Liver (tissue), 9 donors: Measurements from ENCODE around the gene SDK2. TPM values are rescaled to one million over a fixed set of nuclear protein-coding genes. Genes with fewer than 3 reads are reported as not detected.

Experiments
- DNase-seq: peaks from one replicate; pipeline ENCODE4 v3.0.0-alpha.2; 2017; ENCODE audit warnings: low spot score
- H3K27ac ChIP-seq, 2 donors: one replicate each; pipeline ENCODE4 v1.7.0; 2013; ENCODE audit warnings: inconsistent platforms in 2 of 2, low read length in 2 of 2, control low read depth in 1 of 2, low read depth in 1 of 2, mild to moderate bottlenecking in 1 of 2
- H3K27me3 ChIP-seq, 4 donors: one replicate each; pipeline versions ENCODE4 v1.6.1 to v1.7.0; 2013; ENCODE audit warnings: low read length in 3 of 4, inconsistent platforms in 1 of 4, mild to moderate bottlenecking in 1 of 4, moderate library complexity in 1 of 4; ENCODE audit not compliant: control insufficient read depth in 4 of 4, insufficient read depth in 4 of 4
- H3K36me3 ChIP-seq, 4 donors: one replicate each; pipeline versions ENCODE4 v1.6.1 to v1.7.0; 2013; ENCODE audit warnings: low read length in 3 of 4, mild to moderate bottlenecking in 3 of 4, low read depth in 1 of 4, moderate library complexity in 1 of 4; ENCODE audit not compliant: control insufficient read depth in 4 of 4, insufficient read depth in 3 of 4
- H3K4me1 ChIP-seq, 4 donors: one replicate each; pipeline versions ENCODE4 v1.6.1 to v1.7.0; 2013; ENCODE audit warnings: low read length in 3 of 4, mild to moderate bottlenecking in 3 of 4, moderate library complexity in 1 of 4; ENCODE audit not compliant: control insufficient read depth in 4 of 4, insufficient read depth in 4 of 4
- H3K4me3 ChIP-seq, 3 donors: one replicate each; pipeline versions ENCODE4 v1.6.1 to v1.7.0; 2013; ENCODE audit warnings: low read length in 3 of 3, control low read depth in 1 of 3, low read depth in 1 of 3, mild to moderate bottlenecking in 1 of 3
- H3K9ac ChIP-seq, 2 donors: one replicate each; pipeline ENCODE4 v1.7.0; 2013; ENCODE audit warnings: low read length in 2 of 2, mild to moderate bottlenecking in 2 of 2, moderate library complexity in 2 of 2, control low read depth in 1 of 2, low read depth in 1 of 2
- H3K9me3 ChIP-seq, 4 donors: one replicate each; pipeline versions ENCODE4 v1.6.1 to v1.7.0; 2013; ENCODE audit warnings: low read length in 3 of 4; ENCODE audit not compliant: control insufficient read depth in 4 of 4
- CTCF ChIP-seq: fragments of 150-350 bp; IDR thresholded peaks from 2 replicates; pipeline ENCODE4 v1.5.1; 2017; ENCODE audit warnings: improper control_type of control experiment, low read depth, low read length; ENCODE audit not compliant: missing input control
- EGR1 ChIP-seq, 2 donors: IDR thresholded peaks; 2 replicates each; pipeline ENCODE4 v1.6.1; 2016 to 2018; ENCODE audit warnings: antibody characterized with exemption in 2 of 2, low read depth in 2 of 2
- FOXA1 ChIP-seq: IDR thresholded peaks from 2 replicates; pipeline ENCODE4 v1.6.1; 2016; ENCODE audit warnings: antibody characterized with exemption
- GABPA ChIP-seq, 2 donors: IDR thresholded peaks in 1 of 2; conservative IDR thresholded peaks in 1 of 2; 2 replicates each; pipeline ENCODE4 v1.6.1; 2016; ENCODE audit warnings: antibody characterized with exemption in 2 of 2, mild to moderate bottlenecking in 1 of 2, moderate library complexity in 1 of 2
- HNF4A ChIP-seq, 2 donors: conservative IDR thresholded peaks; 2 replicates each; pipeline ENCODE4 v1.6.1; 2016; ENCODE audit warnings: antibody characterized with exemption in 2 of 2, mild to moderate bottlenecking in 2 of 2
- HNF4G ChIP-seq: IDR thresholded peaks from 2 replicates; pipeline ENCODE4 v1.6.1; 2016; ENCODE audit warnings: antibody characterized with exemption
- JUND ChIP-seq, 2 donors: IDR thresholded peaks; 2 replicates each; pipeline ENCODE4 v1.6.1; 2016; ENCODE audit warnings: antibody characterized with exemption in 2 of 2
- MAX ChIP-seq: IDR thresholded peaks from 2 replicates; pipeline ENCODE4 v1.6.1; 2016; ENCODE audit warnings: antibody characterized with exemption
- NR2F2 ChIP-seq: IDR thresholded peaks from 2 replicates; pipeline ENCODE4 v1.6.1; 2016; ENCODE audit warnings: antibody characterized with exemption
- REST ChIP-seq: IDR thresholded peaks from 2 replicates; pipeline ENCODE4 v1.6.1; 2016; ENCODE audit warnings: antibody characterized with exemption, mild to moderate bottlenecking
- RXRA ChIP-seq, 2 donors: IDR thresholded peaks; 2 replicates each; pipeline ENCODE4 v1.6.1; 2017 to 2018; ENCODE audit warnings: antibody characterized with exemption in 2 of 2, mild to moderate bottlenecking in 1 of 2
- SP1 ChIP-seq: IDR thresholded peaks from 2 replicates; pipeline ENCODE4 v1.6.1; 2018; ENCODE audit warnings: antibody characterized with exemption, mild to moderate bottlenecking
- TAF1 ChIP-seq: conservative IDR thresholded peaks from 2 replicates; pipeline ENCODE4 v1.6.1; 2016; ENCODE audit warnings: antibody characterized with exemption, mild to moderate bottlenecking
- YY1 ChIP-seq: IDR thresholded peaks from 2 replicates; pipeline ENCODE4 v1.6.1; 2016; ENCODE audit warnings: antibody characterized with exemption, mild to moderate bottlenecking
- WGBS: extraction: QIAGEN DNeasy Blood & Tissue Kit; methylation state at CpG from one replicate; pipeline ENCODE4 v1.1.7; 2013; 5-methylcytosine and 5-hydroxymethylcytosine counted together
- polyA plus RNA-seq, 2 donors: library from polyadenylated mRNA; stranded (reverse) in 1 of 2; unstranded in 1 of 2; fragments of 200-250 nt in 1 of 2; fragments of >200 nt in 1 of 2; fragmentation: Nextera tagmentation in 1 of 2; extraction: Ambion mirVana in 1 of 2; gene quantifications; one replicate each; pipeline versions ENCODE4 v1.2.1 to v1.2.3, GENCODE V29; 2013 to 2015
- total RNA-seq, 2 donors: library from RNA; depleted of rRNA; stranded (reverse); fragments of >200 nt; gene quantifications; one replicate each; pipeline ENCODE4 v1.2.3, GENCODE V29; 2014
- TF ChIP-seq, protein P1 (sequence below): IDR thresholded peaks from 2 replicates; pipeline ENCODE4 v1.6.1; 2016; ENCODE audit warnings: antibody characterized with exemption
- donor health status: healthy.
- donor health status: healthy.
- donor health status: healthy.
- donor health status: healthy.
- donor health status: healthy.

Gene SDK2
- total and polyA plus RNA-seq, 4 donors = 0.05 to 0.42 (median 0.10) TPM

DNA sequence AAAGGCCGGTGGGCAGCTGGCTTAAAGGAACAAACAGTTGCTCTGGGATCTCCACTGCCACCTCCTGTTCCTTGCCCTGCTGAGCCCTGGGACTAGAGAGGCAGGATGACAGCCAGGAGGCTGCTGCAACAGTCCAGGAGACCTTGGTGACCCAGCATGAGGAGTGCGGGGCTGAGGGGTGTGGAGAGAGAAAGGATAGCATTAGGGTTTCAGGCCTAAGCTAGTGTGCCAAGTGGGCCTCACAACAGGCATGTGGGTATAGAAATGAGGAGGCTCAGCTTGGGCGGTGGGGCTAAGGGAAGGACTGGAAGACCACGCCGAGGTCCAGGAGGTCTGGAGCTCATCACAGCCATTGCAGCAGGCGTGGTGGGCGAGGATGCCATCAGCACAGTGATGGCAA lies 39.8 kb downstream of the SDK2 start (continued):
- no peak for TF ChIP-seq HNF4A (conservative IDR thresholded peaks at IDR 0.05)
- TF ChIP-seq GABPA (IDR thresholded peaks at IDR 0.05 in 1 of 2, conservative IDR thresholded peaks at IDR 0.05 in 1 of 2) = no peak
- no peak for TF ChIP-seq JUND (IDR thresholded peaks at IDR 0.05)
- no peak for TF ChIP-seq FOXA1
- no peak for TF ChIP-seq SP1
- no peak for TF ChIP-seq YY1

DNA sequence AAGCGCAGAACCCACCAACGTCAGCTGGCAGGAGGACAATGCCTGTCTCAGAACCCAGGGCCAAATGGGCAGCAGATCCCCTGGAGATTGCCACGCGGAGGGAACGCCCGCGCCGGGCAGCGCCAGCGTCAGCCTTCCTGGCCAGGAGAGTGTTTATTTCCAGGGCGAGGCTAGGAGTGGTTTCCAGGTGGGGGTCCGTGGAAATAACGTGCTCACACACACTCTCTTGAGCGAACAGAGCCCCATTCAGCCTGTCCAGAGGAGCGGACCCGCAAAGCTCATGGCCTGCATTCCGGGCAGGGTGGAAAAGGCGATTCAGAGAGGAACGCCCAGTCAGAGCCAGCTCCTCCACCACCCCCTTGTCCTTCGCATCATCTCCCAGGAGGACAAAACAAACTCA lies 40.3 kb downstream of the SDK2 start:
- peaks cover 0 to 2% (median 0%) of the 10 kb centered on the region in 4 donors for H3K27me3 ChIP-seq
- H3K36me3 ChIP-seq = no peaks in the 10 kb centered on the region
- no peak for DNase-seq
- 92% methylated on average over 20 of the region's 20 CpGs for WGBS
- no peak overlapping the region for H3K9ac ChIP-seq
- no peak overlapping the region for H3K27ac ChIP-seq
- TF ChIP-seq MAX = no peak
- TF ChIP-seq CTCF = no peak
- TF ChIP-seq HNF4A (conservative IDR thresholded peaks at IDR 0.05) = no peak
- TF ChIP-seq EGR1 (IDR thresholded peaks at IDR 0.05; ENCODE audit: low read depth in 2 of 2) = no peak
- TF ChIP-seq JUND (IDR thresholded peaks at IDR 0.05) = no peak
- TF ChIP-seq, protein P1, sequence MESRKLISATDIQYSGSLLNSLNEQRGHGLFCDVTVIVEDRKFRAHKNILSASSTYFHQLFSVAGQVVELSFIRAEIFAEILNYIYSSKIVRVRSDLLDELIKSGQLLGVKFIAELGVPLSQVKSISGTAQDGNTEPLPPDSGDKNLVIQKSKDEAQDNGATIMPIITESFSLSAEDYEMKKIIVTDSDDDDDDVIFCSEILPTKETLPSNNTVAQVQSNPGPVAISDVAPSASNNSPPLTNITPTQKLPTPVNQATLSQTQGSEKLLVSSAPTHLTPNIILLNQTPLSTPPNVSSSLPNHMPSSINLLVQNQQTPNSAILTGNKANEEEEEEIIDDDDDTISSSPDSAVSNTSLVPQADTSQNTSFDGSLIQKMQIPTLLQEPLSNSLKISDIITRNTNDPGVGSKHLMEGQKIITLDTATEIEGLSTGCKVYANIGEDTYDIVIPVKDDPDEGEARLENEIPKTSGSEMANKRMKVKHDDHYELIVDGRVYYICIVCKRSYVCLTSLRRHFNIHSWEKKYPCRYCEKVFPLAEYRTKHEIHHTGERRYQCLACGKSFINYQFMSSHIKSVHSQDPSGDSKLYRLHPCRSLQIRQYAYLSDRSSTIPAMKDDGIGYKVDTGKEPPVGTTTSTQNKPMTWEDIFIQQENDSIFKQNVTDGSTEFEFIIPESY = no peak
- no peak for TF ChIP-seq SP1
- no peak for TF ChIP-seq NR2F2
- TF ChIP-seq GABPA (IDR thresholded peaks at IDR 0.05 in 1 of 2, conservative IDR thresholded peaks at IDR 0.05 in 1 of 2) = no peak
- TF ChIP-seq FOXA1 = no peak
- no peak for TF ChIP-seq TAF1
- TF ChIP-seq RXRA (IDR thresholded peaks at IDR 0.05) = no peak
- no peak for TF ChIP-seq HNF4G
- TF ChIP-seq REST = no peak
- H3K4me3 ChIP-seq = no peak overlapping the region
- H3K9me3 ChIP-seq = peaks cover 2 to 12% (median 3%) of the 10 kb centered on the region in 4 donors
- no peaks in the 10 kb centered on the region for H3K4me1 ChIP-seq
